OCI-LY7 (cell line): ENCODE data around the gene RNU7-1.

Experiments
- CTCF ChIP-seq: fragments of 200-600 bp; sonication (generic); conservative IDR thresholded peaks from 2 replicates; pipeline ENCODE4 v1.5.1; 2014; ENCODE audit warnings: mild to moderate bottlenecking, antibody characterized with exemption, low read length, moderate library complexity, mixed read lengths
- EZH2phosphoT487 ChIP-seq: fragments of 200-600 bp; sonication (generic); IDR thresholded peaks from 2 replicates; pipeline ENCODE4 v1.6.1; 2018; ENCODE audit warnings: low read depth, borderline replicate concordance, mild to moderate bottlenecking, mixed run types, antibody characterized with exemption, low read length, moderate library complexity, mixed read lengths

DNA sequence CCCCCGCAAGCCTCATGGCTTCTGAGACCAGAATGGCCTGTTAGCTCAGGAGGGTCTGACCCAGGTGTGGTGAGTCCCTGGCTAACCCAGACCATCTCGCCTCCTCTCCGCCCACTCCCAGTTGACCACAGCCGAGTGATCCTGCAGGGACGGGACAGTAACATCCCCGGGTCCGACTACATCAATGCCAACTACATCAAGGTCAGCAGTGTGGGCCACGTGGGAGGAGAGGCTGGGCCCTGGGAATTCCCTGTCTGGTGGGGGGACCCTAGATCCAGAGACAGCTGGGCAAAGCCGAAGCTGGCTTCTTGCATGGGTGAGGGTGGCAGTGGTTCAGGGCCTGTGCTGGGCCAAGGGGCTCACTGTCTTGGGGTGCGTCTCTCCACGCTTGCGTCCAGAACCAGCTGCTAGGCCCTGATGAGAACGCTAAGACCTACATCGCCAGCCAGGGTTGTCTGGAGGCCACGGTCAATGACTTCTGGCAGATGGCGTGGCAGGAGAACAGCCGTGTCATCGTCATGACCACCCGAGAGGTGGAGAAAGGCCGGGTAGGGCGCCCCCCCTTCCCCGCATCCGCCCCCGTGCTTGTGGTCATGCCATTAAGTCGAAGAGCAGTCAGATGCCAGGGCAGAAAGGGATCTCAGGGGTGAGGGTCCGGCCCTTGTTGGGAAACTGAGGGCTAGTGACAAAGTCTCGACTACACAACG, 12.6 kb downstream of the RNU7-1 start:
- TF ChIP-seq EZH2phosphoT487 (no peak), CTCF (no peak)
